Breast epithelium (tissue), 3 donors: ENCODE measurements around the gene GUCA2A.

ENCODE experiments used
- POLR2A ChIP-seq: fragments of 450-650 bp; IDR thresholded peaks from one replicate; pipeline ENCODE4 v1.6.1; 2016; ENCODE audit warnings: antibody characterized with exemption, mild to moderate bottlenecking, moderate library complexity
- POLR2AphosphoS5 ChIP-seq, 3 donors: sonication (generic); formaldehyde crosslinking; IDR thresholded peaks; one replicate each; pipeline ENCODE4 v1.6.1; 2017; ENCODE audit warnings: antibody characterized with exemption in 3 of 3
- TF ChIP-seq, protein P1 (sequence below), 3 donors: fragments of 450-650 bp; IDR thresholded peaks; one replicate each; pipeline ENCODE4 v1.5.1; 2016 to 2017; ENCODE audit warnings: antibody characterized with exemption in 3 of 3, mild to moderate bottlenecking in 3 of 3, moderate library complexity in 3 of 3

DNA sequence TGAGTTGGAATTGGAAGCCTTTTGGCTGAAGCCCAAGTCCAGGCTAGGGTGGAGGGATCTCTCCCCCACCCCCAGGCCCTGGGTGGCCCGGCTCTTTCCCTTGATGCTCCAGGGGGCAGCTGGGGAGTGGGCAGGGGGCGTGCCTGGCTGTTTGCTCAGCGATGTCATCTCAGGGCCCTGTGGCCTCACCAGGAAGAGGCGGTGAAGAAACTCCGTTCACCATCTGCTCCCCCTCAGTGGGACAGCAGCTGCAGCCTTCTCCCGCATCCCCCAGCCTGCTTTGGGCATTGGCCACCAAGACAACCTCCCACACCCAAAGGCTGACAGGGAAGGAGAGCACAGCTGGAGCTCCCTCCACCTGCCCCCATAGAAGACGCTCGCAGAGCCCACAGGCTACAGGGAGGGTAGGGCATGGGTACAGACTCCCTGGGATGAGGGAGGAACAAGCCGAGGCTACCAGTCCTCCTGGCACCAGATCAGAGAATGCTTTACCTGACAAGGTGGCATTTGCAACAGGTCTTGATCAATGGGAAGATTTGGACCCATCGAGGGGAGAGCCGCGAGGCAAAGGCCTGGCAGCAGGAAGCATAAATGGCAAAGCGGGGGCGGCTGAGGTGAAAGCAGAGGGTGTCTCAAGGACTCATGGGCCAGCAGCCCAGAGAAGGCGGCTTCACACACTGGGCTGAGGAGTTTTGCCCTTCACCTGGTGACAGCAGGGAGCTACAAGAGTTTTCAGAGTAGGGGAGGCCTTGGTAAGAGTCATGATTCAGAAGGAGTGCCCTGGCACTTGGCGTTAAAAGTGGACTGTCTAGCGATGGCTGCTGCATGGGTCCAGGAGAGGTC lies 6.5 kb upstream of the GUCA2A start:
- TF ChIP-seq, protein P1, sequence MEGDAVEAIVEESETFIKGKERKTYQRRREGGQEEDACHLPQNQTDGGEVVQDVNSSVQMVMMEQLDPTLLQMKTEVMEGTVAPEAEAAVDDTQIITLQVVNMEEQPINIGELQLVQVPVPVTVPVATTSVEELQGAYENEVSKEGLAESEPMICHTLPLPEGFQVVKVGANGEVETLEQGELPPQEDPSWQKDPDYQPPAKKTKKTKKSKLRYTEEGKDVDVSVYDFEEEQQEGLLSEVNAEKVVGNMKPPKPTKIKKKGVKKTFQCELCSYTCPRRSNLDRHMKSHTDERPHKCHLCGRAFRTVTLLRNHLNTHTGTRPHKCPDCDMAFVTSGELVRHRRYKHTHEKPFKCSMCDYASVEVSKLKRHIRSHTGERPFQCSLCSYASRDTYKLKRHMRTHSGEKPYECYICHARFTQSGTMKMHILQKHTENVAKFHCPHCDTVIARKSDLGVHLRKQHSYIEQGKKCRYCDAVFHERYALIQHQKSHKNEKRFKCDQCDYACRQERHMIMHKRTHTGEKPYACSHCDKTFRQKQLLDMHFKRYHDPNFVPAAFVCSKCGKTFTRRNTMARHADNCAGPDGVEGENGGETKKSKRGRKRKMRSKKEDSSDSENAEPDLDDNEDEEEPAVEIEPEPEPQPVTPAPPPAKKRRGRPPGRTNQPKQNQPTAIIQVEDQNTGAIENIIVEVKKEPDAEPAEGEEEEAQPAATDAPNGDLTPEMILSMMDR (IDR thresholded peaks at IDR 0.05) = no peak
- TF ChIP-seq POLR2A (no peak), POLR2AphosphoS5 (IDR thresholded peaks at IDR 0.05) (no peak)
